GM21526 (cell line): ENCODE results near the gene ELMO1.

Experiments used
- ATAC-seq: cut with Tn5 transposase; IDR thresholded peaks from one replicate; pipeline ENCODE4 v1.9.1; 2021; ENCODE audit warnings: moderate library complexity; ENCODE audit not compliant: unreplicated experiment, low FRiP score

The ELMO1 gene

DNA sequence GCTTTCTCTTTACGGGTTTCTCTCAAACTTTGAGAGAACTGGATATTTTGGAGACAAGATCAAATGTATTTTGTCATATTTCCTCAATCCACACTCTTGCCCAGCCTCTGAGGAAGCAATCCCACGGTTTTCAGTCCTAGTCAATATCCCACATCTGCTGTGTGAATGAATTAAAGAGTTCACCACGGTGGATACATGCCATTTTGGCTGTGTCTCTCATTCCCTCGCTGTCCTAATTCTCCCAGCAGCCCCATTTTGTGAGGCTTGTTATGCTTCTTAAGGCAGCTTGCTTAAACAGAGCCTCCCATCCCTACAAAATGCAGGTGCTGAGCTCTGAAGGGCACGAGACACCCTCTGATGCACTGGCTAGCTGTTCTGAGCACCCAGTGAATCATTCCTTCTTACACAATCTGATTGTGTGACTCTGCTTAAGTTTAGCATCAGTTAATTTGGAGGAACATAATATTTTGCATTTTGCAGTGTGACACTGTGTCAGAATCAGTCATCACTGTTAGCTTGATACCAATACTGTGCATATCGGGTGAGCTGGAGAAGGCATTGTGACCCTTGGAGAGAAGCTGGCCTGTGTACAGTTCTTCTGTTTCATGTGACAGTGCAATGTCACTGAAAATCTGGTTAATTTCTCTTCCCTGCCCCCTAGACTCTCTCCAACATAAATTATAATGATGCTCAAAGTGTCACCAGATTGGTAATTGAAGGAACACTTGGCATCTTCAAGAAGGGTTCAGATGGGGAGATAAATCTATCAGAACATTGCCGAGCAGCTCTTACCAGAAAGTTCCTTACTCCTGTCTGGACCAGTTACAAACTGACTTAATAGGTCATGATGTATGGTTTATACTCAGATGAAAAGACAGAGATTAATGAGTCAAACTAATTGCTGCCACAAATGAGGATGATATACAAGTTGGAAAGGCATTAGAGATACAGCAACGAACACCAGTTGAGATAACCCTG lies 620.6 kb downstream of the ELMO1 start:
- no peak for ATAC-seq

DNA sequence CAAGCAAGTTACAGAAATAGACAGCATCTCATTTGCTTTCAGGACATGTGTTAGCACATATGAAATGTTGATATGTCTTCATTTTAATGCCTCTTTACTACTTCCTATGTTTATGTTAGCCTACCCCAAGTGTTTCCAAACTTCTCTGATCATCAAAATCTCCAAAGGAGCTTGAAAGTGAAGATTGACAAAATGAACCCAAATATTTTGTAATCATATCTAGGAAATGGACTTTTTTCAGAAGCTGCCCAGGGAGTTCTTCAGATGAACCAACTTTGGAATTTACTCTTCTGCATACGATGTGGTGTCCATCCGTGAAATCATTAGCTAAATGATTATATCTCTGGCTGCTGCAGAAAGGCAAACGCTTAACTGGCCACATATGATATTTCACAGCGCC lies 623.2 kb downstream of the ELMO1 start:
- no peak for ATAC-seq

DNA sequence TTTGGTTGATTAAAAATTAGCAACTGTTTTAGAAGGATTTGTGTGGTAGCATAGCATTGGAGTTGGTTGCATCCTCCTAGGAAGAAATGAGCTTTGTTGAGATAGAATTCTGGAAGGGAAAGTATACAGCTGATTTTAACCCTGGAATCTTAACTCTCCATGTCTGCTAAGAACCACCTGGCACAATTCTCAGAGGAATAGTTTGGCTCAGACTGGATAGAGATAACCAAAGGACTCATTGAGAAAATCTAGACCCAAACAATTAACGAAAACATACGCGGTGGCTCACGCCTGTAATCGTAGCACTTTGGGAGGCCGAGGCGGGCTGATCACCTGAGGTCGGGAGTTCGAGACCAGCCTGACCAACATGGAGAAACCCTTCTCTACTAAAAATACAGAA lies 625.3 kb downstream of the ELMO1 start:
- no peak for ATAC-seq

DNA sequence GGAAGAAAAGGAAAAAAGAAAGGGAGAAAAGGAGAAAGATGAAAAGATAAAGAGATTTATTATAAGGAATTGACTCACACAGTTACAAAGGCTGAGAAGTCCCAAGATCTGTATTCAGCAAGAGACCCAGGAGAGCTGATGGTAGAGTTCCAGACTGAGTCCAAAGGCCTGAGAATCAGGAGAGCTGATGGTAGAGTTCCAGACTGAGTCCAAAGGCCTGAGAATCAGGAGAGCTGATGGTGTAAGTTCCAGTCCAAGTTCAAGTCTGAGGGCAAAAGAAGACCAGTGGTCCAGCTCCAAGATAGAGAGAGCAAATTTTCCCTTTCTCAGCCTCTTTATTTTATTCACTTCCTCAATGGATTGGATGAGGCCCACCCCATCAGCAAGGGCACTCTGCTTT lies 627.0 kb downstream of the ELMO1 start:
- ATAC-seq = no peak

DNA sequence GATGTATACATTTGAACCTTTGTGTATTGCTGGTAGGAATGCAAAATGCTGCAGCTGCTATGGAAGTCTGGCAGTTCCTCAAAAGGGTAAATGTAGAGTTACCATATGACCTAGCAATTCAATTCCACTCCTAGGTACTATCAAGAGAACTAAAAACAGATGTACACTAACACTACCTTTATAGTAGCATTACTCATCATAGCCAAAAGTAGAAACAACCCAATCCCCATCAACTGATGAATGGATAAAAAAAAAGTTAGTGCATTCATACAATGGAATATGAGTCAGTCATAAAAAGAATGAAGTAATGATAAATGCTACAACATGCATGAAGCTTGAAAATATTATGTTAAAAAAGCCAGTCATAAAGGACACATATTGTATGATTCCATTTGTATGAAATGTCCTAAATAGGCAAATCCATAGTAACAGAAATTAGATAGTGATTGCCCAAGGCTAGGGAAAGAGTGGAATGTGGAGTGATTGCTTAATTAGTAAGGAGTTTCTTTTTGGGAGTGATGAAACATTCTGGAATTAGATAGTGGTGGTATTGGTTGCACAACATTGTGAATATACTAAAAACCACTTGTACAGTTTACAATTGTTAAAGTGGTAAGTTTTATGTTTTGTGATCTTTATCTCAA lies 628.0 kb downstream of the ELMO1 start:
- ATAC-seq = no peak

DNA sequence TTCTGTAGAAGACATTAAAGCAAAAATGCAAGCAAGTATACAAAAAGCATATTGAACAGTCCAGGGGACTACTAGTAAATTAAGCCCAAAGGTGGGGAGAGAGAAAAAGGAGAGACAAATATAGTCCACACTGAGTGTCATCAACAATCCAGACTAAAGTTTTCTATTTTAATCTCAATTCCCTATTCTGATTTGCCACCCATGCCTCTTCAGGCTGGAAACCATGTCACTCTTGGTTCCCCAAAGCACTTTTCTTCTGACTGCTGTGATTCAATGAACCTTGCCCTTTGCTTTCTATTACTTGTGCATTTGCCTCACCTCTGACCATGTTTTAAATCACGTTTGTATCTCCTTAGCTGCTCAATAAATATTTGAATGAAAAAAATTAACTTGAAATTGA lies 629.0 kb downstream of the ELMO1 start:
- no peak for ATAC-seq

DNA sequence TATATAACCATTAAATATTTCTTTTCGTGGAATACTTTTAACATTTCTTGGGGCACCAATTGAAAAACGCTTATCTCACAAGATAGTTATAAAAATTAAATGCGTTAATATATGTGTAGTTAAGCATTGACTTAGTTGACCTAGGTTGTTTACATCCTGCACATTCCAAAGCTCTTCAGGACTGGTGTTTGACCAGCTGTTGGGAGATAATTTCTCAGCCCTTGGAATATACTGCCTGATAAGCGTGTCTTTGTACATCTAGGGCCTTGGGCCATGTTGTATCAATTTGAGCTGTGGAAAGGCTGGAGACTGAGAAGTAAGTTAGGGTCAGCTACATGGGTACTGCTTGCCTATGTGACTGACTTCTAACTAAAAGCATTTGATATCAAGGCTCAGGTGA lies 634.4 kb downstream of the ELMO1 start:
- no peak for ATAC-seq

DNA sequence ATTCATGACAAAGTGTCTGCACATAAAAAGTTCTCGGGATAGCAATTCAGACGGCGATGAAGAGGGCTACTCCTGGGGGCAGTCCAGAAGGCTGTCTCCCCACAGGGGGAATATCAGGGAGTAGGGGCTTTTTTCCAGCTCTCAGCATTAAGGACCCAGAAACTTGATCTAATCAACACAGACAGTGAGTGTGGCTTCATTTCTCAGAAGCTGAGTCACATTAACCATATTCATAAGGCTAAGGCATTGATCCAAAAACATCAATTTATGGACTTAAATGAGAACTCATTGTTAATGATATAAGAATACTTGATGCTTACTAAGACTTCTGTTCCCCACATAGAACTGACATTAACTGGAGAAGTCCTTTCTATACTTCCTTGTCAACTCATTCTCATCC lies 636.9 kb downstream of the ELMO1 start:
- ATAC-seq = no peak

DNA sequence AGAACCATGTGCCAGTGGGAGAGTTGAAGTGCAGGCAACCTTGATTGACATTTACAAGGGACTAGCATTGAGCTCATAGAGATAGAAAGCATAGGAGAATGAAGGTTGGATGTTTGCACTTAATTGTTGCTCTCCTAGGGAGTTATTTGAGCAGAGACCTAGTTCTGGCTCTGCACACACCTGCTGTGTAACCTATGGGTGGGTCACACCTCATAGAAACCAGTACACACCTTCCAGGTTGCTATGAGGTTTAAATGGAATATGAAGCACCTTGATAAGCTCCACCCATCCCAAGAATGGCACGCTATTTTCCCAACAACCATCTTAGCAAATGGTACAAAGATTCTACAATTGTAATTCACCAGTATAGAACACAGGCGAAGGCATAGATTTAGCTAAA lies 638.2 kb downstream of the ELMO1 start:
- no peak for ATAC-seq

DNA sequence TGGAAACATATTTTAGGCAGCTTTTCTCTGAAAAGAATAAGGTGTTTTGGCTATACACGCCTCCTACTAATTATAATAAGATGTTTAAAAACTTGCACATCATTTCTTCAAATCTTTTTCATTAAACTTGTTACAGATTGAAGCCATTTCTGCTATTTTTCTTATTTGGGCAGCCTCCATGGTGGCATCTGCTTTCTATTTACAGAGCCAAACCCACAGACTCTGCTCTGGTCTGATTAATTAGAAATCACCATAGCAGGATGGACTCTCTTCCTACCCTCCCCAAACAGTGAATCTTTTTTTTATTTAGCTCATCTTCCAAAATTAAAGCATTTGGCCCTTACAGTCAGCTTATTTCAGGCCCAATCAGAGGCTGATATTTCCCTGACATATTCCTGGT lies 638.6 kb downstream of the ELMO1 start:
- no peak for ATAC-seq

DNA sequence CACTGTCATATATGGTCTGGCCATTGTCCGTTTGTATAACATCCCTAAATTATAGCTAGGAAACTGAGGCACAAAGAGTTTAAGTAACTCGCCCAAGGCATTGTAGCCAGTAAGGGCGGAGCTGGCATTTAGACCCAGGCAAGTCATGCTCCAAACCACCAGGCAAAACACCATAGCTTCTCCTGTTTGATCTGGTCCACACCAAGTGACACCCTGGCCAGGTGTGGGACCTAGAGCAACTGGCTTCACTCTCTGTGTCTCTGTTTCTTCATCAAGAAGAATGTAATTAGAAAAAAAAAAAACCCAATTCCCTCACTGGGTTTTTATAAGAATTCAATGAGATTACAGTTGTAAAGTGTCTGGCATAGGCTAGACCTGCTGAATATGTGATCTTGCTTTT lies 639.2 kb downstream of the ELMO1 start:
- ATAC-seq = no peak

DNA sequence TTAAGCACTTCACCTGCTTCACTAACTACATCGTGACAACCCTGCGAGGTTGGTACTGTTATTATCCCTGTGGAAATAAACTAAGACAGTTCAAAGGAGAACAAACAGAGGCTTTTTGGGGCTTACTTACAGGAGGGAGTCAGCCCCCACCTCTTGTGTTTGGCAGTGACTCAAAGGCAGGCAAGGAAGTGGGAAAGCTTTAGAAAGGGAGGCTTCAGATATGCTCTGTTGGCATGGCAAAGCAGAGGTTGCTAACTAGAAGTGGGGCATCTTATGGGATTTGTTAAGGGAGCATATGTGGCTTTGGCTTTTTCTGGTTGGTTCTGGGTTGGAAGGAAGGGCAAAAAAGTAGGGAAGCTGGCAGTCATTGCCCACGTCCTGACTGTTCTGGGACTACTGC lies 639.6 kb downstream of the ELMO1 start:
- ATAC-seq = no peak

DNA sequence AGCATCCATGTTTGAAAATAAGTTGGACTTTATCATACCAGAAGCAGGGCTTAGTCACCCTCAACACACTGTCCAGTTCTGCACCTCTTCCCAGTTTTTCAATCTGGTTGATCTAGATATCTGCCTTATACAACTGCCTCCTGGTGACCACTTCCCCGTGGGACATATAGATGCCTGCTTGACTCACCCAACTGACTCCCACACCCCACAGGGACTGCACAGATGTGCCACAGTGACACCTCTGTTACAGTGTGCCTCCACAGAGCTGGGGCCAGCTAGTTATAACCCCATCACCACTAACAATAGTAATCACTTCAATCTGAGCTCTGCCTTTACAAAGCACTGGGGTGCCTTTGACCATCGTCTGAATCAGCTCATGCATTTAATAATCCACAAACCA lies 641.8 kb downstream of the ELMO1 start:
- no peak for ATAC-seq
